ENCODE data around the gene ARHGAP26.

DNA sequence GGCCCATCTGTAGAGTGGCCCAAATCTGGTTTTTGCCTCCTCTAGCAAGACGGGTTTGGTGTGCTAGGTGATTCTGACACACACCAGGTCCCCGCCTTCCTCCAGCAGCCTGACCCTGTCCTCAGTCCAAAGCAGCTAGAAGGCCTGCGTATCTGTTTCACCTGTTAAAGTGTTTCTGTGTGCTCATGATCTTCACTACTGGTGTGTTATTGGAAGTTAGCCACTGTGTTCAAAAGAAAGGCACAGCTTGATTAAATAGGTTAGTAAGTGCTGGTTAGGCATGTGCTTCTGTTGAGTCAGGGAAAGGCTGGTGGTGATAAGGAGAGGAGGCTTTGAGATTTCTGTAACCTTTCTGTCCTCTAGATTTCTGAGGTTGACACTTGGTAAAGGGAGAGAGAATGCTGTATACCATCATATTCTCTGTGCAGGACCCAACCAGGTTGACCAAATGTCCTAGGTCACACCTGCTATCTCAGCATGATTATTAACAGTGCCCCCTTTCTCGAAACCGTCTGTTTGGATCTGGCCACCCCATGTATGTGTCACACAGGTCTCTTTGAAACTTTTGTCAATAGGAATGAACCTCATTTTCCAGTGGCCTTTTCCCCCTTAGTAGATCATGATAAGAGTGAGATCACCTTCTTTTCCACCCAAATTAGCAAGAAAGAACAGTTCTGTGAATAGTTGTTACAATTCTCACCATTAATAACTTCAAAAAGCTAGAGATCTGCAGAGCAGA, 58.8 kb downstream of the ARHGAP26 start:
- no peak for TF ChIP-seq POLR2A (IDR thresholded peaks at IDR 0.05)
- TF ChIP-seq, protein P1, sequence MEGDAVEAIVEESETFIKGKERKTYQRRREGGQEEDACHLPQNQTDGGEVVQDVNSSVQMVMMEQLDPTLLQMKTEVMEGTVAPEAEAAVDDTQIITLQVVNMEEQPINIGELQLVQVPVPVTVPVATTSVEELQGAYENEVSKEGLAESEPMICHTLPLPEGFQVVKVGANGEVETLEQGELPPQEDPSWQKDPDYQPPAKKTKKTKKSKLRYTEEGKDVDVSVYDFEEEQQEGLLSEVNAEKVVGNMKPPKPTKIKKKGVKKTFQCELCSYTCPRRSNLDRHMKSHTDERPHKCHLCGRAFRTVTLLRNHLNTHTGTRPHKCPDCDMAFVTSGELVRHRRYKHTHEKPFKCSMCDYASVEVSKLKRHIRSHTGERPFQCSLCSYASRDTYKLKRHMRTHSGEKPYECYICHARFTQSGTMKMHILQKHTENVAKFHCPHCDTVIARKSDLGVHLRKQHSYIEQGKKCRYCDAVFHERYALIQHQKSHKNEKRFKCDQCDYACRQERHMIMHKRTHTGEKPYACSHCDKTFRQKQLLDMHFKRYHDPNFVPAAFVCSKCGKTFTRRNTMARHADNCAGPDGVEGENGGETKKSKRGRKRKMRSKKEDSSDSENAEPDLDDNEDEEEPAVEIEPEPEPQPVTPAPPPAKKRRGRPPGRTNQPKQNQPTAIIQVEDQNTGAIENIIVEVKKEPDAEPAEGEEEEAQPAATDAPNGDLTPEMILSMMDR (IDR thresholded peaks at IDR 0.05), result no peak

All from lower leg skin (tissue), 3 donors.